GM23338 (cell line): ENCODE measurements around the gene CISD1. TPM values are rescaled to one million over a fixed set of nuclear protein-coding genes. Genes with fewer than 3 reads are reported as not detected.

ENCODE experiments used
- CREB1 ChIP-seq: fragments of 250-450 bp; sonication (Bioruptor Pico); IDR thresholded peaks from 2 replicates; pipeline ENCODE4 v1.5.0; 2020; ENCODE audit warnings: low read depth, mild to moderate bottlenecking, moderate library complexity
- CTCF ChIP-seq, 2 experiments: fragments of 200-600 bp in 1 of 2; sonication (generic) in 1 of 2; conservative IDR thresholded peaks; 2 replicates each; pipeline versions ENCODE4 v1.5.1 to v1.6.1; 2016 to 2017; ENCODE audit warnings: antibody characterized with exemption in 2 of 2, low read depth in 2 of 2, mild to moderate bottlenecking in 2 of 2, moderate library complexity in 1 of 2
- ETS1 ChIP-seq: IDR thresholded peaks from 2 replicates; pipeline ENCODE4 v1.6.1; 2016; ENCODE audit warnings: antibody characterized with exemption
- EZH2phosphoT487 ChIP-seq: fragments of 200-600 bp; sonication (generic); IDR thresholded peaks from one replicate; pipeline ENCODE4 v1.8.1; 2018; ENCODE audit warnings: antibody characterized with exemption; ENCODE audit not compliant: unreplicated experiment
- NANOG ChIP-seq: IDR thresholded peaks from 2 replicates; pipeline ENCODE4 v1.6.1; 2016; ENCODE audit warnings: antibody characterized with exemption, borderline replicate concordance
- REST ChIP-seq: IDR thresholded peaks from one replicate; pipeline ENCODE4 v1.6.1; 2018; ENCODE audit warnings: antibody characterized with exemption; ENCODE audit not compliant: unreplicated experiment
- ZNF114 ChIP-seq: fragments of 250-450 bp; sonication (Bioruptor Pico); IDR thresholded peaks from 2 replicates; pipeline ENCODE4 v1.5.0; 2020; ENCODE audit warnings: mild to moderate bottlenecking, moderate library complexity
- polyA plus RNA-seq: library from polyadenylated mRNA; unstranded; fragments of >200 nt; fragmentation: Nextera tagmentation; extraction: Ambion mirVana; gene quantifications from 2 replicates; pipeline ENCODE4 v1.2.1, GENCODE V29; 2016
- total RNA-seq: library from RNA; depleted of rRNA; stranded (reverse); fragments of >200 nt; shearing (Covaris generic); gene quantifications from 2 replicates; pipeline ENCODE4 v1.2.3, GENCODE V29; 2014; rRNA removed

The CISD1 gene
- total and polyA plus RNA-seq, 2 experiments from 2014 or later = 19.9 to 99.9 TPM

GRCh38 chr10:58336242-58336641 is 67.3 kb downstream of the CISD1 start (continued):
- TF ChIP-seq ZNF114 = no peak
- TF ChIP-seq ETS1 = no peak
- TF ChIP-seq EZH2phosphoT487 = no peak
- TF ChIP-seq REST = no peak
- TF ChIP-seq NANOG = no peak
- TF ChIP-seq CREB1 (CRISPR knock-in tag) = no peak
- TF ChIP-seq CTCF (conservative IDR thresholded peaks at IDR 0.05; ENCODE audit: low read depth in 2 of 2) = no peak

Other genes with a start within 250 kb of the CISD1 start
- 17.6 and 17.8 TPM in 2 replicates for gene IPMK, start 1.3 kb upstream of the CISD1 start, total RNA-seq
- 5.5 and 6.2 TPM in 2 replicates for gene IPMK, start 1.3 kb upstream of the CISD1 start, polyA plus RNA-seq
- 39.5 and 43.3 TPM in 2 replicates for gene UBE2D1, start 65.8 kb downstream of the CISD1 start, total RNA-seq
- 55.5 and 64.9 TPM in 2 replicates for gene UBE2D1, start 65.8 kb downstream of the CISD1 start, polyA plus RNA-seq
- gene TFAM, start 116.2 kb downstream of the CISD1 start, total RNA-seq = 47.7 and 54.2 TPM in 2 replicates
- gene TFAM, start 116.2 kb downstream of the CISD1 start, polyA plus RNA-seq = 139 and 156 TPM in 2 replicates
- 2.1 and 2.2 TPM in 2 replicates for gene BICC1, start 243.7 kb downstream of the CISD1 start, total RNA-seq
- gene BICC1, start 243.7 kb downstream of the CISD1 start, polyA plus RNA-seq = 0.94 and 1.3 TPM in 2 replicates